ENCODE results near the gene TCTN1. TPM values are rescaled to one million over a fixed set of nuclear protein-coding genes. Genes with fewer than 3 reads are reported as not detected.

The TCTN1 gene
- 29.7 to 34.6 TPM (median 32.8 TPM) in 5 replicates for total RNA-seq (2022; extraction: Qiagen RNA extraction)

DNA sequence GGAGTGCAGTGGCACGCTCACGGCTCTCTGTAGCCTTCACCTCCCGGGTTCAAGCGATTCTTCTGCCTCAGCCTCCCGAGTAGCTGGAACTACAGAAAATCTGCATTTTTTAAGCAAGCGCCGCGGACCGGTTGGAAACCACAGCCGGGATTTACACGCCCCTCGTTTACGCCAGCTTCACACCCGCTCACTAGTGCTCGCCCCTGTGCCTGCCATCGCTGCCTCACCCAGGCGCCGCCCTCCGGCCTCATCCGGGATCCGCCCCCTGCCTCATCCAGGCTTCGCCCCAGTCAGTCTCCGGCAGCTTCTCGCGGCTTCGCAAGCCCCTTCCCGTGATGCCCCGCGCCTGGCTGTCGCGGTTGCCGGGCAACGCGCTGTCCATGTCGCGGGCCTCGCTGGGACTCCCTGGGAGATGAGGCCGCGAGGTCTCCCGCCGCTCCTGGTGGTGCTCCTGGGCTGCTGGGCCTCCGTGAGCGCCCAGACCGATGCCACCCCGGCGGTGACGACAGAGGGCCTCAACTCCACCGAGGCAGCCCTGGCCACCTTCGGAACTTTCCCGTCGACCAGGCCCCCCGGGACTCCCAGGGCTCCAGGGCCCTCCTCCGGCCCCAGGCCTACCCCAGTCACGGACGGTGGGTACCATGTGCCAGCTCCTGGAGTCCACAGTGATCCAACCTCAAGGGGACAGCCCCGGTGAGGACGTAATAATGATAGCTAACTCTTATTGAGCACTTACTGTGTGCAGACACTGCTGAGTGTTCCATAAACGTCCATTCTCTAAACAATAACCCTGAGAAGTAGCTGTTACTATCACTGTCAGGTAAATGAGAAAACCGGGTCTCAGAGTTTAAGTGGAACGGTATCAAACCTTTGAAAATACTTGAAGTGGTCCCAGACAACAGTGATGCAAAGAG lies at the start of gene TCTN1:
TCTN1 (plus strand) TSS at position 359 of the 914 bp plus-strand sequence; CDS start at position 413, 54 bp downstream.

GRCh38 chr12:110583137-110584059 lies 30.5 kb upstream of the TCTN1 start, which contains the start of gene PPTC7:
Gene PPTC7, minus strand, starts transcription at chr12:110583318. Its CDS starts 287 bp downstream, at chr12:110583031.

DNA sequence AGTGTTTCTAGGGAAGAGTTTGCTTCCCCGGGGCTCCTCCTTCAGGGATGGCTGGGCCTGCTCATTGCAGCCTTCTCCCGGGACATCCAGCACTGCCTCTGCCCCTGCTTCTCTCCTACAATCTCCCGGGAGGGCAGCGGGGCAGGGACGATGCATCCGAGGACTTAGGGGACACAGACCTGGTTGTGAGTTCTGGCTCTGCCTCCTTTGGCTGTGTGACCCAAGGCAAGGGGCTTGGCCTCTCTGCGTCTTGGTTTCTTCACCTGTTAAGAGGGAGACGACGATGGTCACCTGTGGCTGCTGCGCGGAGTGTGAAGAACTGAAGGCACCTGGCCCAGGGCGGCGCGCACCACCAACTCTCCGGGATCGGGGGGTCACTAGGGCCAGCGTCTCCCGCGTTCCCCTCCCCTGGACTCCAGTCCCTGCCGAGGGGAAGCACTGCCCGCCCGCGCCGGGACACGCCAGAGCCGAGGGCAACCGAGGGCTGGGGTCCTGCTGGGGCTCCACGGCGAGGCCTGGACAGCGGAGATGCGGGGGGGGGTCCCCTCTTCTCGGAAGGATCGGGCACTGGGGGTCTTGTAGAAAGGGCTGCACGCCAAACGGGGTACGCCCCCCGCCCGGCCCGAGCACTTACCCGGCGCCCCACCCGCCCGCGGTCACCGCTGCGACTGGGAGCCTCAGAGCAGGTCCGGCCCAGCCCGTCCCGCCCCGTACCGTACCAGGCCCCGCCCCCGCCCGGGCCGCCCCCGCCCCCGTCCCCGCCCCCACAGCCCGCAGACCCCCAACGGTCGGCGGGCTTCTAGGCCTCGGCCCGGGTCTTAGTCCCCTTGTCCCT lies 74.7 kb downstream of the TCTN1 start, which contains the start of gene HVCN1:
HVCN1 (minus strand) TSS at position 670 of the 835 bp plus-strand sequence. CDS start 5,870 bp downstream, outside the sequence.

Other genes with a start within 250 kb of the TCTN1 start
- 53.7 to 60.5 TPM (median 55.3 TPM) in 5 replicates for gene ANAPC7, start 210.4 kb upstream of the TCTN1 start, total RNA-seq (2022; extraction: Qiagen RNA extraction)
- 425 to 887 TPM (median 445 TPM) in 5 replicates for gene ARPC3, start 163.8 kb upstream of the TCTN1 start, total RNA-seq (2022; extraction: Qiagen RNA extraction)
- gene GPN3, start 145.9 kb upstream of the TCTN1 start, total RNA-seq (2022; extraction: Qiagen RNA extraction) = 30.6 to 35.0 TPM (median 32.8 TPM) in 5 replicates
- 17.9 to 20.3 TPM (median 20.1 TPM) in 5 replicates for gene FAM216A, start 145.3 kb upstream of the TCTN1 start, total RNA-seq (2022; extraction: Qiagen RNA extraction)
- gene VPS29, start 112.0 kb upstream of the TCTN1 start, total RNA-seq (2022; extraction: Qiagen RNA extraction) = 134 to 170 TPM (median 143 TPM) in 5 replicates
- gene RAD9B, start 111.8 kb upstream of the TCTN1 start, total RNA-seq (2022; extraction: Qiagen RNA extraction) = 0.15 to 0.38 TPM (median 0.17 TPM) in 5 replicates
- 17.3 to 22.8 TPM (median 20.0 TPM) in 5 replicates for gene PPTC7, start 30.8 kb upstream of the TCTN1 start, total RNA-seq (2022; extraction: Qiagen RNA extraction)
- gene HVCN1, start 75.0 kb downstream of the TCTN1 start, total RNA-seq (2022; extraction: Qiagen RNA extraction) = 0.42 to 0.77 TPM (median 0.61 TPM) in 5 replicates
- gene PPP1CC, start 128.8 kb downstream of the TCTN1 start, total RNA-seq (2022; extraction: Qiagen RNA extraction) = 128 to 149 TPM (median 144 TPM) in 5 replicates
- not detected in 5 replicates for gene CCDC63, start 232.9 kb downstream of the TCTN1 start, total RNA-seq (2022; extraction: Qiagen RNA extraction)